Fibroblast of lung (primary cell): ENCODE data around the gene CLEC16A. TPM values are rescaled to one million over a fixed set of nuclear protein-coding genes. Genes with fewer than 3 reads are reported as not detected.

Source experiments
- DNase-seq, 2 donors: peaks; one replicate each; pipeline versions ENCODE4 v3.0.0 to v3.0.0-alpha.2; 2010; ENCODE audit warnings: low read depth in 2 of 2
- H2AFZ ChIP-seq: 2 replicates; pipeline ENCODE4 v1.5.1; 2012; ENCODE audit warnings: low read length, control low read depth, inconsistent platforms
- H3K27ac ChIP-seq: 2 replicates; pipeline ENCODE4 v1.5.1; 2011; ENCODE audit warnings: low read length, control low read depth; ENCODE audit not compliant: insufficient read depth
- H3K27me3 ChIP-seq: 2 replicates; pipeline ENCODE4 v1.5.1; 2011; ENCODE audit warnings: mild to moderate bottlenecking, low read length; ENCODE audit not compliant: control insufficient read depth, insufficient read depth
- H3K36me3 ChIP-seq: 2 replicates; pipeline ENCODE4 v1.5.1; 2011; ENCODE audit warnings: low read length; ENCODE audit not compliant: control insufficient read depth, insufficient read depth
- H3K4me1 ChIP-seq: 2 replicates; pipeline ENCODE4 v1.5.1; 2011; ENCODE audit warnings: low read length; ENCODE audit not compliant: control insufficient read depth, insufficient read depth; ENCODE audit errors: extremely low read depth
- H3K4me2 ChIP-seq: 2 replicates; pipeline ENCODE4 v1.5.1; 2011; ENCODE audit warnings: low read length, control low read depth; ENCODE audit not compliant: insufficient read depth; ENCODE audit errors: extremely low read depth
- H3K4me3 ChIP-seq, 4 experiments: fragments of 200-600 bp in 1 of 4; sonication (generic) in 1 of 4; replicated peaks in 1 of 4; 2 replicates each; pipeline ENCODE4 v1.5.1; 2011 to 2016; ENCODE audit warnings: low read length in 4 of 4, low read depth in 3 of 4, mild to moderate bottlenecking in 3 of 4, control low read depth in 2 of 4, inconsistent platforms in 1 of 4, mixed read lengths in 1 of 4; ENCODE audit not compliant: insufficient read depth in 1 of 4; ENCODE audit errors: control extremely low read depth in 1 of 4
- H3K79me2 ChIP-seq: 2 replicates; pipeline ENCODE4 v1.5.1; 2012; ENCODE audit warnings: mild to moderate bottlenecking, low read length, inconsistent platforms; ENCODE audit not compliant: control insufficient read depth, insufficient read depth
- H3K9ac ChIP-seq: 2 replicates; pipeline ENCODE4 v1.5.1; 2011; ENCODE audit warnings: mild to moderate bottlenecking, low read length, control low read depth; ENCODE audit not compliant: insufficient read depth
- H3K9me3 ChIP-seq: 2 replicates; pipeline ENCODE4 v1.5.1; 2012; ENCODE audit warnings: low read depth, low read length; ENCODE audit not compliant: control insufficient read depth, insufficient read depth
- H4K20me1 ChIP-seq: 2 replicates; pipeline ENCODE4 v1.5.1; 2011; ENCODE audit warnings: low read length; ENCODE audit not compliant: control insufficient read depth, insufficient read depth; ENCODE audit errors: extremely low read depth
- CTCF ChIP-seq, 2 donors: IDR thresholded peaks in 1 of 2; conservative IDR thresholded peaks in 1 of 2; 1 replicate in 1 of 2; 2 replicates in 1 of 2; pipeline ENCODE4 v1.5.1; 2011 to 2012; ENCODE audit warnings: low read length in 2 of 2, control low read depth in 1 of 2, inconsistent platforms in 1 of 2, low read depth in 1 of 2, mild to moderate bottlenecking in 1 of 2
- EZH2 ChIP-seq: IDR thresholded peaks from 2 replicates; pipeline ENCODE4 v1.5.1; 2012; ENCODE audit warnings: low read length, control low read depth, mild to moderate bottlenecking; ENCODE audit errors: missing control alignments
- polyA plus RNA-seq, 2 donors: library from polyadenylated mRNA; depleted of rRNA in 1 of 2; stranded (reverse) in 1 of 2; unstranded in 1 of 2; fragments of >200 nt; gene quantifications; 2 replicates each; pipeline ENCODE4 v1.2.1, GENCODE V29; 2011 to 2012; ENCODE audit warnings: missing spikeins in 1 of 2
- total RNA-seq: library from RNA; depleted of rRNA; stranded (reverse); fragments of >200 nt; gene quantifications from 2 replicates; pipeline ENCODE4 v1.2.1, GENCODE V29; 2014

CLEC16A gene
- total and polyA plus RNA-seq, 2 donors (not counting 1 experiment from before 2014, with no cell fraction given) = 9.1 to 22.0 TPM

- no peak overlapping the region for H3K4me2 ChIP-seq
- H3K27me3 ChIP-seq = no peaks in the 10 kb centered on the region
- H3K4me3 ChIP-seq = no peak overlapping the region
- H3K9me3 ChIP-seq = no peaks in the 10 kb centered on the region
- H3K4me1 ChIP-seq = no peaks in the 10 kb centered on the region
- H3K79me2 ChIP-seq = no peaks in the 10 kb centered on the region
- no peaks in the 10 kb centered on the region for H4K20me1 ChIP-seq
- H2AFZ ChIP-seq = no peak overlapping the region
- no peak for DNase-seq
- no peak overlapping the region for H3K9ac ChIP-seq
- H3K36me3 ChIP-seq = no peaks in the 10 kb centered on the region
- no peak for TF ChIP-seq CTCF (conservative IDR thresholded peaks at IDR 0.05 in 1 of 2, IDR thresholded peaks at IDR 0.05 in 1 of 2; ENCODE audit: low read depth in 1 of 2, low read length in 2 of 2)
- no peak for TF ChIP-seq EZH2
- no peak overlapping the region for H3K27ac ChIP-seq
Observed at GRCh38 chr16:11215935-11216556, 271.7 kb downstream of the CLEC16A start.

GRCh38 chr16:11217651-11218603, 273.6 kb downstream of the CLEC16A start:
- DNase-seq = peak in 1 of 2 donors; percentile 18
- H3K27ac ChIP-seq = no peak overlapping the region

More at GRCh38 chr16:11217651-11218603, 273.6 kb downstream of the CLEC16A start:
- no peaks in the 10 kb centered on the region for H3K9me3 ChIP-seq
- H2AFZ ChIP-seq = no peak overlapping the region
- no peaks in the 10 kb centered on the region for H4K20me1 ChIP-seq
- no peak overlapping the region for H3K4me3 ChIP-seq
- H3K9ac ChIP-seq = no peak overlapping the region
- H3K36me3 ChIP-seq = no peaks in the 10 kb centered on the region
- TF ChIP-seq EZH2 (no peak), CTCF (conservative IDR thresholded peaks at IDR 0.05 in 1 of 2, IDR thresholded peaks at IDR 0.05 in 1 of 2; ENCODE audit: low read depth in 1 of 2, low read length in 2 of 2) (no peak)
- H3K4me2 ChIP-seq = no peak overlapping the region
- H3K4me1 ChIP-seq = no peaks in the 10 kb centered on the region
- no peaks in the 10 kb centered on the region for H3K27me3 ChIP-seq
- H3K79me2 ChIP-seq = no peaks in the 10 kb centered on the region
